ENCODE data around the gene FNDC3B.

Gene FNDC3B

DNA sequence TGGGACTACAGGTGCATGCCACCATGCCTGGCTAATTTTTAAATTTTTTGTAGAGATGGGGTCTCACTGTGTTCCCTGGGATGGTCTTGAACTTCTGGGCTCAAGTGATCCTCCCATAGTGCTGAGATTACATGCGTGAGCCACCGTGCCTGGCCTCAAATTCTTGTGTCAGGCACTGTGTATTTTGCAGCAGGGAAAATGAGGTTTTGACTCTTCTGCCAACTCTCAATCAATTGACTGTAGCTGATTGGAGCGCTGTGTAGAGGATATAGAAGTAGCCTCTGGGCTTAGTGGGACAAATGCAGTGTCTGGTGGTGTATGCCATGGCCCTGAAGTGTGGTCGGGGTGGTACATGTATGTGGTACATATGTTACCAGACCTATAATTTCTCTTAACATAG lies 152.3 kb downstream of the FNDC3B start:
- no peak for DNase-seq (ENCODE audit: low read depth)

GRCh38 chr3:172192830-172193415 lies 153.5 kb downstream of the FNDC3B start:
- DNase-seq (ENCODE audit: low read depth) = no peak

GRCh38 chr3:172193436-172193835 lies 154.1 kb downstream of the FNDC3B start:
- no peak for DNase-seq (ENCODE audit: low read depth)

- DNase-seq (ENCODE audit: low read depth) = peak; percentile 32
Observed at GRCh38 chr3:172194702-172195406, 155.5 kb downstream of the FNDC3B start.

DNA sequence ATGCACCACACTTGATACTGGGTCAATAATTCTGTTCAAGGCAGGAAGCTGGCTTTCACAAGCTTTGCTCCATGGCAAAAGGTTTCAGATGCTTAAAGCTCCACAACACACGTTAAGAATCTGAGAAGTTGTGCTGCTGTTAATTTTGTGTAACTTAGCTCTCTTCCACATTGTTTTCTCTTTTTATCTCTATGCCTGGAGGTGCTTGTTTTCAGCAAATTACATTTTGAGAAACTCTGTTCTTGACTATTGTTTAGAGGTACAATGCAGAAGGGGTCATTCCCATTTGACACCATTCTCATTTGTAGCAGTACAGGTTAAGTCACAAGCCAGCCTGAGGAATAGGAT lies 156.0 kb downstream of the FNDC3B start:
- no peak for DNase-seq (ENCODE audit: low read depth)

DNA sequence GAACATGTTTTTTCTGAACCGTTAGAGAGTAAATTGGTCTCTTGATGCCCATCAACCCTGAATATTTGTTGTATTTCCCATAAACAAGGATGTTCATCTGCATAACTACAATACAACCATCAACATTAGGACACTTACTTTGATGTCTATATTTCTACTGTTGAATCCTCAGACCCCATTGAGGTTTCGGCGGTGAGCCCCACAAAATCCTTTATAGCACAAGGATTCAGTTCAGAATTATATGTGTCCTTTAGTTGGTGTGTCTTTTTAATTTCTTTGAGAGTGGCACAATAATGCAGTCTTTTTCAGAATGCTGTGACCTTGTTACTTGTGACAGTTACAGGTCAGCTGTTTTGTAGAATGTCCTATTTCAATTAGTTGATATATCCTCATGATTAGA lies 158.0 kb downstream of the FNDC3B start:
- DNase-seq (ENCODE audit: low read depth) = no peak

DNA sequence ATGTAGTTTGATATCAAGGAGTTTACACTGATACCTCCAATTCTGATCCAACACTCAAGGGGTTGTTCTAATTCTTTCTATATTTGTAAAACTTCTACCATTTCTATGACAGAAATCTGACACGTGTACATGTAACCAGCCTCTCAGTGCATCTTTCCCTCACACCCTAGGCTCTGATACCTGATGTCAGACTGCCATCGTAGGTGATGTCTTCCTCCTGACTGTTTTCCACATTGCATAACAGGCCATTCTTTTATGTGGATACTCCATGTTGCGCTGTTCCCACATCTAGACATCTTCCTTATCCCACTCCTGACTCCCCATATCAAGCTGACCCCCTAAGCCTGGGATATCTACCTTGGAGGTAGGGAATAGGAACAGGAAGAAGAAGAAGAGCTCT lies 159.1 kb downstream of the FNDC3B start:
- no peak for DNase-seq (ENCODE audit: low read depth)

DNA sequence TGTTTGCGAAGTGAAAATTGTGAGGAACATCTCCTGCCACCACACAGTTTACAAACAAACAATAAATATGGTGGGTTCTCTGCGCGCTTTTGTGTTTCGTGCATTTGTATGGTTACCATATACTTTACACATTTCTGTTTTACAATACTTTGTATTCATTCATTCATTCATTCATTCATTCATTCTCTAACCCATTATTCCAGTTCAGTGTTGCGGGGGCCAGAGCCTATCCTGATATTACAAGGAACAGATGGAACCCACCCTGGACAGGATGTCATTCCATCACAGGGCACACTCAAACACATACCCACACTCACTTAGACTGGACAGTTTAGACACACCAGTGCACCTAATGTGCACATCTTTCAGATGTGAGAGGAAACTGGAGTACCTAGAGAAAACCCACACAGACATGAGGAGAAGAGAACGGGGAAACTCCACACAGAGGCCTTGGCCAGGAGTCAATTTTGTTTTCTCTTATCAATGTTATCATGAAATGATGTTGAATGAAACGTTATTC lies 160.5 kb downstream of the FNDC3B start:
- DNase-seq (ENCODE audit: low read depth) = no peak

DNA sequence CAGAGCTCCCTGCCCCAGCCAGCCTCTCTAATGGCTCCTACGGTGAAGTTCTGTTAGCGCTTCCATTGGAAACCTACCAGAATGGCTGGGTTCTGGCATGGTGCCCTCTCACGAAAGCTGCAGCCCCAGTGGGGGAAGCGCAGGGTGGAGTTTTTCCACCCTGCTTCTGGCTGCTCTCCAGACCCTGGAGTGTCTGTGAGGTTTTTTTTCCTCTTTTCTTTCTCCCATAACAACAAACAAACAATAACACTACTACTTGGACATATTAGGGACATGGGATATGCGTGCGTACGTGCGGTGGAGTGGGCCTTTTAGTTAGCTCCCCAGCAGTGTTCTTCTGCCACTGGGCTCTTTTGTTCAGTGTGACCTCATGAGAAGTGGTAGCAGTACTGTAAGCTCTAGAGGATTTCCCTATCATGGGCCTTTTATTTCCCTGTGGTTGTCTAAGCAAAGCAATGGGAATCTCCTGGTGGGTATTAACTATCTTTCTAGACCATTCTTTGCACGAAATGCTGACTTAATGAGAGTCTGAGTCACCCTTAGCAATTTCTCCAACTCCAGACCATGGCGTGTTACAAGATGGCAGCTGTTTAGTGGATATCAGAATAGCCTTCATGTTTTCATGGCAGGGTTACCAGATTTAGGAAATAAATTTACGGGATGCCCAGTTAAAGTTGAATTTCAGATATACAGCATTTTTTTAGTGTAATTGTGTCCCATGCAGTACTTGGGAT lies 161.9 kb downstream of the FNDC3B start:
- DNase-seq (ENCODE audit: low read depth) = peak; percentile 96

GRCh38 chr3:172201870-172202236 lies 162.5 kb downstream of the FNDC3B start:
- peak; percentile 82 for DNase-seq (ENCODE audit: low read depth)

DNA sequence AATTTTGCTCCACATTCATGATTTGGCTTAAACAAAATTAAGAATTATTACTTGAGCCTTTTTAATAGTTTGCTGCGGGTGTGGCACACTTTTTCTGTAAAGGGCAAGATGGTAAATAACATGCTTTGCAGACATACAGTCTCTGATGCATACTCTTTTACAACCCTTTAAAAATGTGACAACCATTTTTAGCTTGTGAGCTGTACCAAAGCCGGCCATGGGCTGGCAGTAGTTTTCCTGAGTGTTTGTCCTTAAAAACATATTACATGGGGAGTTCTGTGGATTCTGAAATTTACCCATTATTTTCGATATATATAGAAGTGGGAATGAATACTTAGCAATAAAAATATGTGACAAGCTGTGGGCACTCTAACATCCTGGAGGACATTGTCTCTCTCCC lies 163.4 kb downstream of the FNDC3B start:
- DNase-seq (ENCODE audit: low read depth) = peak; percentile 37

DNA sequence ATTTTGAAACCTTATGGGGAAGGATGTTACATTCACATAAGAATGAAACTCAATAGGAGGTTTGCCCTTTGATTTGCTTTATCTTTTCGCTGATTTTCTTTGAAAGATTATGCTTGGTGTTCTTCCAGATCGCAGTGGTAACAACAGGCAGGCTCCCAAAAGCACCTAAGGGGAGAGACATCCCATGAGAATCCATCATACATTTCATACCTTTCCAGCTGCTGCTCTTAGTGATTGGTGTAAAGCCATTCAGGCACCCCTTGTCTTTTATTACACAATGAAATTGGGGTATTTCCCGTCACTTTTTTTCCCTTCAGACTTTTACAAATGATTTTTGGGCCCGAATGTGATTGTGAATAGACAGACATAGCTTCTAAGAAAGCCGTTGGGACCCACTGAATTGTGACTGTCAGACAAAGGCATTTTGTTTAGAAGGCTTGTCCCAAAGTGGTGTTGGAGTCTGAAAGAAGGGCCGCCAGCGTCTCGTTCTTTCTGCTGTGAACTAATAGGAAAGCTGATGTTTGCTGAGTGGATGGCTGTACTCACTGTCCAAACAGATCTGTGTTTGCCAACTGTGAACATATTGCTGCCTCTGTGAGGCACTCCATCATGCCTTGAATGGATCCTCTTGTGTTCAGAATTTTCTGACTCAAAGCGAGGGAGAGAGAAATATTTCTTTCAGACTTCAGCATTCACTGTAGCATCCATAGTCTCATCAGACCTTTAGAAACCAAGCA lies 164.3 kb downstream of the FNDC3B start:
- DNase-seq (ENCODE audit: low read depth) = no peak

GRCh38 chr3:172204716-172205115 lies 165.3 kb downstream of the FNDC3B start:
- no peak for DNase-seq (ENCODE audit: low read depth)

DNA sequence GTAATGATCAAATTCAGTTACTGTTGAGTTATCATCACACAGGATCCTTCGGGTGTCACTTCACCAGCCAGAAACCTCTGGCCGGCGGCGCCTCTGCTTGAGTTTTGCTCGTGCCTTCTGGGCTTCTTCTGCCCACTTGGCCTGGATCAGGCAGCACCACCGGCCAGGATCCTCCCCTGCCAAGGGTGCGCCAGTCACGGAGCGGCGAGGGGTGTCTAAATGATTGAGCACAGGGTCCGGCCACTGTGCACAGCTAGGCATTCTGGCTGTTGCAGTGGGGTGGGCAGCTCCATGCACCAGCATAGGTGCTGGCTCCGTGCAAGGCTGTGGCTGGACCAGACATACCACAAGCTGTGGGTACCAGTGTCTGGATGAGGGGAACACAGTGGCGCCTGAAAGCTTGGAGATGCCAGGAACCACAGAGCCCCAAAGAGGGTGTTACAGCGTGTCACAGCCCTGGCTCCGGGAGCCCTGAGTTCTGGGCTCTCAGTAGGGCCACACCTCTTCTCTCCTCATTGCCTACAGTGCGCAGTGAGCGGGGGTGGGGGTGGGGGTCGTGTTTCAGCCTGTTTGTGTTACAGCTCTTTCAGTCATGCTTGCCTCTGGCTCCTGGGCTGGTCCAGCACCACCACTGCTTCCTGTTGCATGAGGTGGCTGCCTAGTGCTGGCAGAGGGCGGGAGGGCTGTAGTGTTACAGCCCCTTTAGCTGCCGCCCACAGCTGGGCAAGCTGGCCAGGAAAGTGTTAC lies 169.4 kb downstream of the FNDC3B start:
- peak; percentile 28 for DNase-seq (ENCODE audit: low read depth)

GRCh38 chr3:172209333-172210321 lies 170.2 kb downstream of the FNDC3B start:
- DNase-seq (ENCODE audit: low read depth) = no peak

GRCh38 chr3:172210355-172210754 lies 171.0 kb downstream of the FNDC3B start:
- peak; percentile 16 for DNase-seq (ENCODE audit: low read depth)

DNA sequence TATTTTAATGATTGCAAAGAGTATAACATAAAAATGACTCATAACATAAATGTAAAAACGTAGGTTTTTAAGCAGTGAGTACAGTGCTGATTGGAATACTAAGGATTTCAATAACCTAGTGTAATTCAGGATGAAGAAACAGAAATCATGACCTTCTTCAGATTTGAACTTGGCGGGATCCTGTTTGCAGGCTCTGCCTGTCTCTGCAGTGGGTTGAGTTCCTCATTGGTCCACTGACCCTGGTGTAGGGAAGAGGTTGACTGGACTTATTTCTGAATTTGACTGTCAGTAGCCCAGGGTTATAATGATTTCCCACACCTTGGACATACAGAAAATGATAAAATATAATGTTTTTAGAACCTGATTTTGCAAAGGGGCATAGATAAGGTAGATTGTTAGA lies 171.7 kb downstream of the FNDC3B start:
- DNase-seq (ENCODE audit: low read depth) = no peak

DNA sequence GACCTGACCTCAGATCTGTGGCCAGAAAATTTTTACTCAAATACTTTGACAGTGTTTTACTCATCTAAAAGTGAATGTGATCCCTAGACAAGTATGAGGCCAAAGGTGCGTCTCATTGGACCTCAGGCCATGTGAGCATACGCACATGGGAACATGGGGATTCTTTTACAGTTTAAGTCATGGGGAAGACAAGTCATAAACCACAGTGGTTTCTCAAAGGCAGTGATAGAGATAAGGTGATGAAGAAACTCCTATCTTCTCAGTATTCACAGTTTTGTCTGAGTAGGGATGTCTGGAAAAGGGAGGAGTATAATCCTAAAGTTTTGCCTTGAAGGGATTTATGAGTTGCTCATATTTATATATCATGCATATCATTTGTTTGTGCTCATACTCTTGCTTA lies 173.8 kb downstream of the FNDC3B start:
- DNase-seq (ENCODE audit: low read depth) = peak; percentile 50

- DNase-seq (ENCODE audit: low read depth) = no peak
Observed at GRCh38 chr3:172213904-172214303, 174.5 kb downstream of the FNDC3B start.

GRCh38 chr3:172216267-172216666 lies 176.9 kb downstream of the FNDC3B start:
- DNase-seq (ENCODE audit: low read depth) = no peak

DNA sequence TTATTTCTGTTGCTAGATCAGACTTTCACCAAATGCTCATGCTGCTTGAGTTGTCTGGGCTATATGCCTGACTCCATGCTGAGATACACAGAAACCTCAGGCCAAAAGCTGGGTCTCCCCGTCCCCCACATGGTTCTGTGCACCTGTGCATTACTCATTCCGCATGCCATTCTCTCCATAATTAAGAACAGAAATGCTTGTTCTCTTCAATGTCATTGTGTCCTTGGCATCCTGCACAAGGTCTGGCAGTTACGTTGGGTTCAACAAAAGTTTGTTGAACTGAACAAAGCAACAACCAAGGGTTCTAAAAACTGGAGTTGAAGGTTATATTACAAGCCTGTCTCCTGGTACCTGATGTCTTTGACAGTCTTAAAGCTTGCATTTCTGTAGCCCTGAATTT lies 177.5 kb downstream of the FNDC3B start:
- no peak for DNase-seq (ENCODE audit: low read depth)
